22Rv1 (cell line): ENCODE data around the gene TALDO1.

ENCODE experiments used
- H3K27ac ChIP-seq: fragments of 450-650 bp; 2 replicates; pipeline ENCODE4 v1.5.1; 2017
- CTCF ChIP-seq: fragments of 450-650 bp; IDR thresholded peaks from 2 replicates; pipeline ENCODE4 v1.5.1; 2017; ENCODE audit warnings: mild to moderate bottlenecking
- ZFX ChIP-seq: fragments of 450-650 bp; IDR thresholded peaks from 2 replicates; pipeline ENCODE4 v1.6.1; 2017; ENCODE audit warnings: antibody characterized with exemption, borderline replicate concordance

The TALDO1 gene

GRCh38 chr11:803467-803742 lies 56.1 kb downstream of the TALDO1 start:
- peak overlapping the region; percentile 93 for H3K27ac ChIP-seq
- TF ChIP-seq CTCF, result no peak
- no peak for TF ChIP-seq ZFX

- H3K27ac ChIP-seq, result peak overlapping the region; percentile 93
- TF ChIP-seq ZFX (no peak), CTCF (no peak)
Observed at GRCh38 chr11:803770-804598, 56.7 kb downstream of the TALDO1 start.

- TF ChIP-seq ZFX (no peak), CTCF (no peak)
- H3K27ac ChIP-seq, result peak overlapping the region; percentile 93
Observed at GRCh38 chr11:804599-804964, 57.3 kb downstream of the TALDO1 start.

- H3K27ac ChIP-seq, result peak overlapping the region; percentile 93
- TF ChIP-seq CTCF, result no peak
- no peak for TF ChIP-seq ZFX
Observed at GRCh38 chr11:808427-809286, 61.4 kb downstream of the TALDO1 start.

- H3K27ac ChIP-seq, result peak within 1 kb of the TSS; percentile 93
- TF ChIP-seq ZFX, result peak; percentile 46; the same call in 1 of the 2 replicates
- no peak for TF ChIP-seq CTCF
Observed at GRCh38 chr11:809287-810039, 62.2 kb downstream of the TALDO1 start, which contains the start of gene RPLP2. Gene RPLP2, plus strand, starts transcription at chr11:809967. Its CDS starts 268 bp downstream, at chr11:810235.

GRCh38 chr11:810040-810567 lies 62.8 kb downstream of the TALDO1 start:
- H3K27ac ChIP-seq, result peak overlapping the region; percentile 93
- TF ChIP-seq ZFX (no peak), CTCF (no peak)
